Measurements from ENCODE around the gene PANK1.

The PANK1 gene

DNA sequence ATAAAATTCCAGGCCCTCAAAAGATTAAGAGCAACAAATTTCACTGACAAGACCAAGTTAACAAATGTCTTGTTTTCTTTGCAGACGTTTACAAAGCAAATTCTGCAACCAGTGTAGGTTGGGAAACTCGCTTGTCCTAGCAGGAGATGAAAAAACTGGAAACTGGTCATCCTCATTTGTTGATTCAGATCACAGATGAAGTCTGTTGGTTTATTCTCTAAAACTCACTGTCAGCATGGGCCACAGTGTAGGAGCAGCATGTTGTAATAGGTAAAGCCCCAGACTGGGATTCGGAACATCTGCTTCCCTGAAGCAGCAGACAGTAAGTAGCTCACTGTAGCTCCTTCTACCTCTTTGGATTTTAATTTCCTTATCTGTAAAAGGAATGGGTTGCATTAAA is 31.5 kb downstream of the PANK1 start (continued):
- TF ChIP-seq, protein P1, sequence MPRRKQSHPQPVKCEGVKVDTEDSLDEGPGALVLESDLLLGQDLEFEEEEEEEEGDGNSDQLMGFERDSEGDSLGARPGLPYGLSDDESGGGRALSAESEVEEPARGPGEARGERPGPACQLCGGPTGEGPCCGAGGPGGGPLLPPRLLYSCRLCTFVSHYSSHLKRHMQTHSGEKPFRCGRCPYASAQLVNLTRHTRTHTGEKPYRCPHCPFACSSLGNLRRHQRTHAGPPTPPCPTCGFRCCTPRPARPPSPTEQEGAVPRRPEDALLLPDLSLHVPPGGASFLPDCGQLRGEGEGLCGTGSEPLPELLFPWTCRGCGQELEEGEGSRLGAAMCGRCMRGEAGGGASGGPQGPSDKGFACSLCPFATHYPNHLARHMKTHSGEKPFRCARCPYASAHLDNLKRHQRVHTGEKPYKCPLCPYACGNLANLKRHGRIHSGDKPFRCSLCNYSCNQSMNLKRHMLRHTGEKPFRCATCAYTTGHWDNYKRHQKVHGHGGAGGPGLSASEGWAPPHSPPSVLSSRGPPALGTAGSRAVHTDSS (tag by site-specific recombination; IDR thresholded peaks at IDR 0.05), result no peak
- no peak for TF ChIP-seq ZSCAN23 (tag by site-specific recombination; IDR thresholded peaks at IDR 0.05)
- TF ChIP-seq ZSCAN18 (tag by site-specific recombination; IDR thresholded peaks at IDR 0.05), result no peak
- TF ChIP-seq ZFP69B (tag by site-specific recombination; IDR thresholded peaks at IDR 0.05), result no peak
- TF ChIP-seq ZNF341 (tag by site-specific recombination; IDR thresholded peaks at IDR 0.05; ENCODE audit: low read depth), result no peak
- no peak for TF ChIP-seq GFI1B (tag by site-specific recombination; IDR thresholded peaks at IDR 0.05)
- TF ChIP-seq, protein P2, sequence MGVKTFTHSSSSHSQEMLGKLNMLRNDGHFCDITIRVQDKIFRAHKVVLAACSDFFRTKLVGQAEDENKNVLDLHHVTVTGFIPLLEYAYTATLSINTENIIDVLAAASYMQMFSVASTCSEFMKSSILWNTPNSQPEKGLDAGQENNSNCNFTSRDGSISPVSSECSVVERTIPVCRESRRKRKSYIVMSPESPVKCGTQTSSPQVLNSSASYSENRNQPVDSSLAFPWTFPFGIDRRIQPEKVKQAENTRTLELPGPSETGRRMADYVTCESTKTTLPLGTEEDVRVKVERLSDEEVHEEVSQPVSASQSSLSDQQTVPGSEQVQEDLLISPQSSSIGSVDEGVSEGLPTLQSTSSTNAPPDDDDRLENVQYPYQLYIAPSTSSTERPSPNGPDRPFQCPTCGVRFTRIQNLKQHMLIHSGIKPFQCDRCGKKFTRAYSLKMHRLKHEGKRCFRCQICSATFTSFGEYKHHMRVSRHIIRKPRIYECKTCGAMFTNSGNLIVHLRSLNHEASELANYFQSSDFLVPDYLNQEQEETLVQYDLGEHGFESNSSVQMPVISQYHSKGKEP (tag by site-specific recombination; IDR thresholded peaks at IDR 0.05), result no peak
- TF ChIP-seq ZNF211 (tag by site-specific recombination; IDR thresholded peaks at IDR 0.05; ENCODE audit: low read depth), result no peak
- TF ChIP-seq ZNF529 (tag by site-specific recombination; IDR thresholded peaks at IDR 0.05; ENCODE audit: insufficient replicate concordance), result no peak
- TF ChIP-seq ZFP41 (tag by site-specific recombination; IDR thresholded peaks at IDR 0.05; ENCODE audit: borderline replicate concordance), result no peak
- no peak for TF ChIP-seq ZNF514 (tag by site-specific recombination; IDR thresholded peaks at IDR 0.05)
- TF ChIP-seq ZNF660 (tag by site-specific recombination; IDR thresholded peaks at IDR 0.05), result no peak
- TF ChIP-seq ZNF248 (tag by site-specific recombination; IDR thresholded peaks at IDR 0.05), result no peak

DNA sequence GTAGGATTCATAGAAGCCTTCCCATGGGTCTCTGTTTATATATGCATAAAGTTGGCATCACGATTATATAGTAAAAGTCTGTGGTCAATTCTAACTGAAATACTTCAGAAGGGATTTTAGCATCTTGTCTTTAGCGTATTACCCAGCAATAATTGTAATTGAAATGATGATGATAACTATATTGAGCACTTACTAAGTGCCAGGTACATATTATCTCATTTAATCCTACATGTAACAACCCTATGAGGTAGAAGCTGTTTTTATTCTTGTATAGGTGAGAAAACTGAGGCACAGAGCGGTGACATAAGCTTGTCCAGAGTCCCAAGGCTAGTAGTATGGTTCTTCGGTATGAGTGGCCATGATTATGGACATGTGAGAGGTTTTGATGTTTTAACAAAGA is 33.8 kb downstream of the PANK1 start:
- TF ChIP-seq ZNF423 (tag by site-specific recombination; IDR thresholded peaks at IDR 0.05) (no peak), ZNF664 (tag by site-specific recombination; IDR thresholded peaks at IDR 0.05) (peak; percentile 93), GFI1B (tag by site-specific recombination; IDR thresholded peaks at IDR 0.05) (no peak), GLI2 (tag by site-specific recombination; IDR thresholded peaks at IDR 0.05; ENCODE audit: borderline replicate concordance, low read depth) (no peak)
- no peaks in the 10 kb centered on the region for H3K9me3 ChIP-seq (ENCODE audit: control insufficient read depth, insufficient read depth, low read depth, low read length)
- peaks cover 12 to 38% of the 10 kb centered on the region in 2 experiments for H3K36me3 ChIP-seq (ENCODE audit: control insufficient read depth in 2 of 2, insufficient read depth in 1 of 2, low read length in 2 of 2)
- no peak overlapping the region for H3K4me3 ChIP-seq (ENCODE audit: low read depth, low read length)
- no peak overlapping the region for H3K27ac ChIP-seq (ENCODE audit: extremely low read depth, low read depth, low read length)
- POLR2A ChIA-PET, result no interaction called here
- peaks cover 6% of the 10 kb centered on the region; the same call in 1 of the 2 replicates for H3K4me1 ChIP-seq (ENCODE audit: control insufficient read depth, insufficient read depth, low read length)
- CTCF ChIA-PET, result no interaction called here

- Histone ChIP-seq H3K27ac (ENCODE audit: extremely low read depth, low read depth, low read length) (no peak overlapping the region), H3K4me3 (ENCODE audit: low read depth, low read length) (no peak overlapping the region), H3K4me1 (ENCODE audit: control insufficient read depth, insufficient read depth, low read length) (peaks cover 6% of the 10 kb centered on the region; the same call in 1 of the 2 replicates), H3K36me3 (ENCODE audit: control insufficient read depth in 2 of 2, insufficient read depth in 1 of 2, low read length in 2 of 2) (peaks cover 12 to 38% of the 10 kb centered on the region in 2 experiments), H3K9me3 (ENCODE audit: control insufficient read depth, insufficient read depth, low read depth, low read length) (no peaks in the 10 kb centered on the region)
- ChIA-PET POLR2A (no interaction called here), CTCF (no interaction called here)
- TF ChIP-seq, protein P1 (tag by site-specific recombination; IDR thresholded peaks at IDR 0.05), result no peak
- TF ChIP-seq ZNF707 (tag by site-specific recombination; IDR thresholded peaks at IDR 0.05) (no peak), ZSCAN4 (tag by site-specific recombination; IDR thresholded peaks at IDR 0.05) (no peak), ZNF830 (tag by site-specific recombination; IDR thresholded peaks at IDR 0.05; ENCODE audit: low read depth) (no peak), EGR2 (tag by site-specific recombination; IDR thresholded peaks at IDR 0.05; ENCODE audit: low read depth) (no peak), ZBTB11 (tag by site-specific recombination; conservative IDR thresholded peaks at IDR 0.05; ENCODE audit: low read depth) (no peak), ZNF530 (tag by site-specific recombination; IDR thresholded peaks at IDR 0.05; ENCODE audit: low read depth) (no peak), ZNF624 (tag by site-specific recombination; IDR thresholded peaks at IDR 0.05) (no peak)
These were observed 35.2 kb downstream of the PANK1 start for GRCh38 chr10:89609833-89610346.

Measured in HEK293 (cell line).